K562 (cell line): ENCODE results near the gene OTC.

Experiments
- FOXJ3 ChIP-seq: sonication (generic); formaldehyde crosslinking; IDR thresholded peaks from 2 replicates; pipeline ENCODE4 v1.4.0; 2020; ENCODE audit warnings: mild to moderate bottlenecking, missing genetic modification reagents
- FOXK1 ChIP-seq: sonication (generic); formaldehyde crosslinking; IDR thresholded peaks from 2 replicates; pipeline ENCODE4 v1.8.0; 2022; ENCODE audit warnings: missing genetic modification reagents, mild to moderate bottlenecking, borderline replicate concordance
- MXI1 ChIP-seq: IDR thresholded peaks from 2 replicates; pipeline ENCODE4 v1.6.1; 2011; ENCODE audit warnings: low read depth, mild to moderate bottlenecking, improper control_type of control experiment, low read length
- REST ChIP-seq, 2 experiments: fragments of 450-650 bp; formaldehyde crosslinking in 1 of 2; IDR thresholded peaks; 2 replicates each; pipeline versions ENCODE4 v1.4.0 to v1.6.1; 2014 to 2020; ENCODE audit warnings: mild to moderate bottlenecking in 2 of 2, borderline replicate concordance in 1 of 2, low read depth in 1 of 2
- ZHX1 ChIP-seq: fragments of 150-350 bp; conservative IDR thresholded peaks from 2 replicates; pipeline ENCODE4 v1.6.1; 2014; ENCODE audit warnings: low read length

GRCh38 chrX:38376747-38377146 lies 24.3 kb downstream of the OTC start:
- TF ChIP-seq REST (IDR thresholded peaks at IDR 0.05; ENCODE audit: borderline replicate concordance), result no peak
- TF ChIP-seq REST (CRISPR knock-in tag; IDR thresholded peaks at IDR 0.05; ENCODE audit: low read depth), result no peak
- no peak for TF ChIP-seq FOXJ3
- no peak for TF ChIP-seq MXI1
- TF ChIP-seq ZHX1, result no peak
- TF ChIP-seq FOXK1 (CRISPR knock-in tag), result no peak
